ENCODE measurements around the gene KREMEN1.

GRCh38 chr22:29112681-29113080 is 39.8 kb downstream of the KREMEN1 start:
- TF ChIP-seq CTCF (IDR thresholded peaks at IDR 0.05; ENCODE audit: borderline replicate concordance, extremely low read depth, low read length, poor library complexity, severe bottlenecking) (no peak), EZH2 (IDR thresholded peaks at IDR 0.05; ENCODE audit: borderline replicate concordance, low read depth, low read length, severe bottlenecking) (no peak)

All from DND-41 (cell line).